AG08395 (cell line): ENCODE data around the gene PCNX3.

ENCODE experiments used
- DNase-seq: peaks from one replicate; pipeline ENCODE4 v3.0.0; 2012; ENCODE audit warnings: mixed read lengths, low spot score

The PCNX3 gene

GRCh38 chr11:65580756-65581155 lies 34.8 kb upstream of the PCNX3 start:
- DNase-seq: no peak

GRCh38 chr11:65581928-65582327 lies 33.6 kb upstream of the PCNX3 start:
- no peak for DNase-seq

GRCh38 chr11:65583589-65583988 lies 32.0 kb upstream of the PCNX3 start:
- DNase-seq: no peak

- no peak for DNase-seq
Observed at GRCh38 chr11:65584106-65584505, 31.5 kb upstream of the PCNX3 start.

- no peak for DNase-seq
Observed at GRCh38 chr11:65584723-65585171, 30.8 kb upstream of the PCNX3 start.

GRCh38 chr11:65585396-65586246 lies 30.0 kb upstream of the PCNX3 start:
- no peak for DNase-seq

- DNase-seq: no peak
Observed at GRCh38 chr11:65586247-65586630, 29.3 kb upstream of the PCNX3 start.

GRCh38 chr11:65586676-65587075 lies 28.9 kb upstream of the PCNX3 start:
- DNase-seq: peak; percentile 88

- DNase-seq: peak; percentile 38
Observed at GRCh38 chr11:65588199-65589054, 27.1 kb upstream of the PCNX3 start.

- no peak for DNase-seq
Observed at GRCh38 chr11:65589444-65590239, 25.9 kb upstream of the PCNX3 start.

GRCh38 chr11:65590240-65590738 lies 25.3 kb upstream of the PCNX3 start:
- DNase-seq: no peak

- DNase-seq: no peak
Observed at GRCh38 chr11:65591939-65592857, 23.4 kb upstream of the PCNX3 start.

- DNase-seq: no peak
Observed at GRCh38 chr11:65592858-65593517, 22.6 kb upstream of the PCNX3 start.

- peak; percentile 71 for DNase-seq
Observed at GRCh38 chr11:65593518-65594414, 21.8 kb upstream of the PCNX3 start.

GRCh38 chr11:65595131-65595530 lies 20.4 kb upstream of the PCNX3 start:
- peak; percentile 21 for DNase-seq

- DNase-seq: peak; percentile 27
Observed at GRCh38 chr11:65595543-65596281, 19.9 kb upstream of the PCNX3 start, which contains the start of gene KCNK7. KCNK7 (minus strand) TSS chr11:65595800; CDS start chr11:65595772, 28 bp downstream.

- DNase-seq: no peak
Observed at GRCh38 chr11:65596520-65596919, 19.1 kb upstream of the PCNX3 start.

GRCh38 chr11:65598258-65598699 lies 17.3 kb upstream of the PCNX3 start:
- no peak for DNase-seq
